AG09319 (cell line): ENCODE measurements around the gene SEMA3A.
"Not testable (repeated sequence)": the region's sequence is repeated elsewhere in the genome, so short reads cannot be mapped to it uniquely, and the experiment has no call there.

Source experiments
- DNase-seq: peaks from one replicate; pipeline ENCODE4 v3.0.0-alpha.2; 2010; ENCODE audit warnings: low read depth; ENCODE audit errors: extremely low read depth
- TF ChIP-seq, protein P1 (sequence below): IDR thresholded peaks from 2 replicates; pipeline ENCODE4 v1.5.1; 2011; ENCODE audit warnings: low read depth, mild to moderate bottlenecking, inconsistent platforms, low read length, moderate library complexity

The SEMA3A gene

DNA sequence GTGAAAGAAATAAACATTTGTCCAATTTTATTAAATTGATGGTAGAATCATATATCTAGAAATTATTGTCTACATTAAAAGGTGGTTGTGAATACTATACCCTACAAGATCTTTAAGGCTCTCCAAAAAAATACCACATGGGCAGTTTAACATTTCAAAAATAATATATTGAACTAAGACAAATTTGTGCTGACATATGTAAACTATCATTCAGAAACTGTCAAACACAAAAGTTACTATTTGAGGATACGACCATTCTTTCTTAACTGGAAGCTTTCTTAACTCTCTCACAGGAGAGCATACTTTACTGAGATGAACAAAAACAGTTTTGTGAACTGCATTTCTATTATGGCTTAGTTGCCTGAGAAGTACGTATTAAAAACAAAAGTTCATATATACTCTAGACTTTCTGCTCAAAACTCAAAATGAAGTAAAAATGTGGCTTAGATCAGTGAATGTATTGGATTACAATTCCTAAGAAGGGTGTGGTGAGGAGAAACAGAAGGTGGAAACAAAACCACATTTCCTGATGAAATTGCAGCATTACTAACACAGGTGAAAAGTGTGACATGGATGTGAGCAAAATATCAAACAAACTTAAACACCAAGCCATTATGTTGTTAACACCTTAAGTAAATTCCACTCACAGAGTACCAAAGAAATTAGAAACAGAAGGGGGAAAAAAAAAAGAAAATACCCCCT lies 138.5 kb downstream of the SEMA3A start:
- no peak for DNase-seq
- TF ChIP-seq, protein P1, sequence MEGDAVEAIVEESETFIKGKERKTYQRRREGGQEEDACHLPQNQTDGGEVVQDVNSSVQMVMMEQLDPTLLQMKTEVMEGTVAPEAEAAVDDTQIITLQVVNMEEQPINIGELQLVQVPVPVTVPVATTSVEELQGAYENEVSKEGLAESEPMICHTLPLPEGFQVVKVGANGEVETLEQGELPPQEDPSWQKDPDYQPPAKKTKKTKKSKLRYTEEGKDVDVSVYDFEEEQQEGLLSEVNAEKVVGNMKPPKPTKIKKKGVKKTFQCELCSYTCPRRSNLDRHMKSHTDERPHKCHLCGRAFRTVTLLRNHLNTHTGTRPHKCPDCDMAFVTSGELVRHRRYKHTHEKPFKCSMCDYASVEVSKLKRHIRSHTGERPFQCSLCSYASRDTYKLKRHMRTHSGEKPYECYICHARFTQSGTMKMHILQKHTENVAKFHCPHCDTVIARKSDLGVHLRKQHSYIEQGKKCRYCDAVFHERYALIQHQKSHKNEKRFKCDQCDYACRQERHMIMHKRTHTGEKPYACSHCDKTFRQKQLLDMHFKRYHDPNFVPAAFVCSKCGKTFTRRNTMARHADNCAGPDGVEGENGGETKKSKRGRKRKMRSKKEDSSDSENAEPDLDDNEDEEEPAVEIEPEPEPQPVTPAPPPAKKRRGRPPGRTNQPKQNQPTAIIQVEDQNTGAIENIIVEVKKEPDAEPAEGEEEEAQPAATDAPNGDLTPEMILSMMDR = no peak

DNA sequence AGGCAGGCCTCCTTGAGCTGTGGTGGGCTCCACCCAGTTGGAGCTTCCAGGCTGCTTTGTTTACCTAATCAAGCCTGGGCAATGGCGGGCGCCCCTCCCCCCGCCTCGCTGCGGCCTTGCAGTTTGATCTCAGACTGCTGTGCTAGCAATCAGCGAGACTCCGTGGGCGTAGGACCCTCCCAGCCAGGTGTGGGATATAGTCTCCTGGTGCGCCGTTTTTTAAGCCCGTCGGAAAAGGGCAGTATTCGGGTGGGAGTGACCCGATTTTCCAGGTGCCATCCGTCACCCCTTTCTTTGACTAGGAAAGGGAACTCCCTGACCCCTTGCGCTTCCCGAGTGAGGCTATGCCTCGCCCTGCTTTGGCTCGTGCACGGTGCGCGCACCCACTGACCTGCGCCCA lies 139.4 kb downstream of the SEMA3A start:
- DNase-seq = not testable (repeated sequence)

DNA sequence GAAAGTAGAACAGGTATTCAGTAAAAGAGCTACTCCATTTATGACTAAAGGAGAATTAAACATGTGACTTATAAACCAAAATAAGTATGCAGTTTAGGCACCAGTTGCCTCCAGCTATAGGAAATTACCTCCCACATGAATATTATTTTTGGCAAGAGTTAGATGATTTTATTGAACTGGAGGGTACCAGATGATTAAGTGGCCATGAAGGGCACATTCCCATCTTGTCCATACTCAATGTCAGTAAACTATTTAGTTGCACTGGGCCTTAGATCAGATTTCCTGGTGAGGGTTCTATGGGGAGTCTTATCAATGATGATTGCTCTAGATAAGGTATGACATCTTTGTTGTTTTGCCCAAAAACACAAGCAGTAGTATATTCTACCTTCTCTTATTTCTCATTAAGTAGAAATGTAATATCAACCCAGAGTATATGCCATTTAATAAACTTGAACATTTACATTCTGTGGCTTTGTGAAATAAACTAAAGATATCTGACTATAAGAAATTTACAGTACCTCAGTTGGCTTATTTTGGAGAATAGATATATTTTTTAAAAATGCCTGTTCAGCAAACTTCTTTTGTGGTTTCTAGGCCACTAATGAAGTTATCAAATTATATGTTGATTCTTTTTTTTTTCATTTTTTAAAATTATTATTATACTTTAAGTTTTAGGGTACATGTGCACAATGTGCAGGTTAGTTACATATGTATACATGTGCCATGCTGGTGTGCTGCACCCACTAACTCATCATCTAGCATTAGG lies 145.3 kb downstream of the SEMA3A start:
- TF ChIP-seq, protein P1 = no peak
- no peak for DNase-seq

DNA sequence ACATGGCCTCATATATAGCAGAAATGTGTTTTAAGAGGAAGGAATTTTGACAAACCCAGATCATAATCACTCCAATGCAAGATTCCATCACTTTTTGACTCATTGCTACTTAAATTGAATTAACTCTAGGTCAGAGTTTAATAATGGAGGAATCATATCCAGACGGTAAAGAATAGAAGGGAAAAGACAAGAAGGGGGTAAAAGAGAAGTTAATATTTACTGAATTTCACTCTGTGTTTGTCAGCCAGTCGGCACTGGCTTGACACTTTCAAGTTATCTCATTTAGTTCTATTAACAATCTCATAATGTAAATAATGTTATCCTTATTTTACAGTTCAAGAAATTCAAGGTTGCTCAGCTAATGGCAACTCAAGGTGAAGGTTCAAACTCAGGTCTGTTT lies 147.5 kb downstream of the SEMA3A start:
- DNase-seq = no peak
- TF ChIP-seq, protein P1 = no peak

DNA sequence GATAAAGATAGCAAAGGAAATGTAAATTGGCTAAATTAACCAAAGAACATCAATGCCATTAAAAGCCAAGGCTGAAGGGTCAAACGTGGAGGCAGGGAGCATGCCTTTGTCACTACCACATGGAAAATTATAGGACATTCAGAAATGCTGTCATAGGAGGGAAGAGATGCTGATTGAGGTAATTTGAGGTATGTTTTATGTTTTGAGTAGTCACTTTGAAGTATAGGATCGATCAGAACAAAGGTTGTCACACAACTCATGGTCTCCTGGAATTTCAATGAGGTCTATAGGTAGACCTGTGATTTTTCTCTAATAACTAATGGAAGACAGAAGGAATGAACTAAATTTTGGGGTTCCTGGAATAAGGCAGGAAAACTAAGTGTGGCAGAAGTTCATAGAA lies 149.8 kb downstream of the SEMA3A start:
- TF ChIP-seq, protein P1 = no peak
- DNase-seq = no peak

DNA sequence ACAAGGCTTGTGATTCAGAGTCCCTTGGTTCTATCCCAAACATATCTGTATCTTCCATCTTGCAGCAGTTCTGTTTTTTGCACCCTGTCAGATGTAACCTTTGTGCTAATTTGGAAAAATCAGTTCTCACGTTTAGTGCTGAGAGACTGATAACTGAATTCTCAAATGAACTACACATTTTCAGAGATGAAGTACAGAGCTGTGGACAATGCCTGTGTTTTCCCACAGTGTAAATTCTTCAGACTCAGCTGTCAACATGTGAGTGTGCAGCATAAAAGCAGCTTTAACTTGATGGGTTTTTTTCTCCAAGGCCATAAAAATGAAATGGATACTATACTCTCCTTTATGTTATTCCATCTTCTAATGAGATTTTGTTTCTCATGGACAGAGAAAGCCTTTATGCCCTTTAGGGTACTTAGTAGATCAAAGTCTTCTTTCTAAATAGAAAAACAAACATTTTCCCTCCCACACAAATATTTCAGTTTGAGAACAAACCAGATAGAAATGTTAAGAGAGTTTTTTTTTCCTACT lies 150.9 kb downstream of the SEMA3A start:
- TF ChIP-seq, protein P1 = no peak
- no peak for DNase-seq

DNA sequence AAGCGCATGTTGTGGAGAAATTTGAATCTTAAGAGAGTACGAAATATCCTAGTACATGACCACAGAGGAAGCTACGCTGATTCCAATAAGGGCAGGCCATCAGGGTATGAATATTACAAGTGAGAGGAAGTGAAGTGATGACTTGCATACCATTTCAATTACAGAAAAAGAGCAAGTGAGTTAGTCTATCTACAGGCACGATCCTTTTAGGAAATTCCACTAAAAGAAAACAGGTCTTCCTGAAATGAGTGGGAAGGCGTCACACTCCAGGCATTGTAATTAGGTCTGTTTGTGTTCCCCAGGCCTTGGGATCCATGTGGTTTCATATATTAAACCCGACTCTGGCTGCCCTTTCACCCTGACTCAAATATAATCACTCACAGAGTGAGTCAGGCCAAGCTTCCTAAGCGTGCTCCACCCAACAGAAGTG lies 152.5 kb downstream of the SEMA3A start:
- TF ChIP-seq, protein P1 = no peak
- peak; percentile 70 for DNase-seq
